Activated CD4-positive, alpha-beta T cell treated with anti-CD3 and anti-CD28 coated beads, Interleukin-2, Interleukin-4, amounts not matched to agents 100 ng/mL and 50 ng/mL, durations not matched to agents 16 hours and 8 hours (primary cell): ENCODE data around the gene SENP3.

Experiments used
- DNase-seq: peaks from one replicate; pipeline ENCODE4 v3.0.0-alpha.2; 2020; ENCODE audit warnings: low spot score

Gene SENP3

GRCh38 chr17:7561589-7562207 is at the start of gene SENP3:
Gene SENP3, plus strand, starts transcription at chr17:7561919. Its CDS starts 1,158 bp downstream, at chr17:7563077.
- peak; percentile 91 for DNase-seq

GRCh38 chr17:7512105-7512504 is 49.6 kb upstream of the SENP3 start:
- DNase-seq: no peak

DNA sequence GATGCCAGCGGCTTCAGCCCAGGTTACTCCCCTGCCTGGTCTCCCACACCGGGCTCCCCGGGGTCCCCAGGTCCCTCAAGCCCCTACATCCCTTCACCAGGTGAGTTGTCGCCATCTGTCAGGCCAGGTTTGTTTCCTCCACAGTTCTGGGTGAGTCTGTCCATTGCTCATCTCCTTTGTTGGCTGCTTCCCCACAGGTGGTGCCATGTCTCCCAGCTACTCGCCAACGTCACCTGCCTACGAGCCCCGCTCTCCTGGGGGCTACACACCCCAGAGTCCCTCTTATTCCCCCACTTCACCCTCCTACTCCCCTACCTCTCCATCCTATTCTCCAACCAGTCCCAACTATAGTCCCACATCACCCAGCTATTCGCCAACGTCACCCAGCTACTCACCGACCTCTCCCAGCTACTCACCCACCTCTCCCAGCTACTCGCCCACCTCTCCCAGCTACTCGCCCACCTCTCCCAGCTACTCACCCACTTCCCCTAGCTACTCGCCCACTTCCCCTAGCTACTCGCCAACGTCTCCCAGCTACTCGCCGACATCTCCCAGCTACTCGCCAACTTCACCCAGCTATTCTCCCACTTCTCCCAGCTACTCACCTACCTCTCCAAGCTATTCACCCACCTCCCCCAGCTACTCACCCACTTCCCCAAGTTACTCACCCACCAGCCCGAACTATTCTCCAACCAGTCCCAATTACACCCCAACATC is 48.7 kb upstream of the SENP3 start:
- DNase-seq: no peak

DNA sequence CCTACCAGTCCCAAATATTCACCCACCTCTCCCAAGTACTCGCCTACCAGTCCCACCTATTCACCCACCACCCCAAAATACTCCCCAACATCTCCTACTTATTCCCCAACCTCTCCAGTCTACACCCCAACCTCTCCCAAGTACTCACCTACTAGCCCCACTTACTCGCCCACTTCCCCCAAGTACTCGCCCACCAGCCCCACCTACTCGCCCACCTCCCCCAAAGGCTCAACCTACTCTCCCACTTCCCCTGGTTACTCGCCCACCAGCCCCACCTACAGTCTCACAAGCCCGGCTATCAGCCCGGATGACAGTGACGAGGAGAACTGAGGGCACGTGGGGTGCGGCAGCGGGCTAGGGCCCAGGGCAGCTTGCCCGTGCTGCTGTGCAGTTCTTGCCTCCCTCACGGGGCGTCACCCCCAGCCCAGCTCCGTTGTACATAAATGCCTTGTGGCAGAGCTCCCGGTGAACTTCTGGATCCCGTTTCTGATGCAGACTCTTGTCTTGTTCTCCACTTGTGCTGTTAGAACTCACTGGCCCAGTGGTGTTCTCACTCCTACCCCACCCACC is 47.8 kb upstream of the SENP3 start:
- DNase-seq: no peak

DNA sequence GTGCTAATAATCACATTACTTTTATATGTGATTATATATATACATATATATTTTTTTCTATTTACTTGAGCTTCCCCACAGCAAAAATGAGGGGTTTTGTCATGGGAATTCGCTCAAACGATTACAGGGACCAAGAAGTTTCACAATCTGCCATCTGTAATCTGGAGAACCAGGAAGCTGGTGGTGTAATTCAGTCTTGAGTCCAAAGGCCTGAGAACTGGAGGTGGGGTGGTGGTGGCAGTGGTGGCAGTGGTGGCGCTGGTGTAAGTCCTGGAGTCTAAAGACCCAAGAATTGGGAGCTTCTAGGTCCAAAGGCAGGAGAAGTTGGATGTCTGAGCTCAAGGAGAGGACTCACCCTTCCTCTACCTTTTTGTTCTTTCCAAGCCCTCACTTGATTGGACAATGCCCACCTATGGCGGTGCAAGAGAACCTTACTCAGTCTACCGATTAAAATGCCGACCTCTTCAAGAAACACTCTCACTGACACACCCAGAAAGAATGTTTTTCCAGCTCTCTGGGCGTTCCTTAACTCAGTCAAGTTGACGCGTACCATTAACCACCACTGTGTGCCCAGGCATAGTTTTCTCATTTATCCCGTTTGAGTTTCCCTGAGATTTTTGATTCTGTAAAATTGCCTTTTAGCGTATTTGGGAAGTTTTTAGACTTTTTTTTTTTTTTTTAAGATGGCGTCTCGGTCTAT is 45.7 kb upstream of the SENP3 start:
- DNase-seq: no peak

DNA sequence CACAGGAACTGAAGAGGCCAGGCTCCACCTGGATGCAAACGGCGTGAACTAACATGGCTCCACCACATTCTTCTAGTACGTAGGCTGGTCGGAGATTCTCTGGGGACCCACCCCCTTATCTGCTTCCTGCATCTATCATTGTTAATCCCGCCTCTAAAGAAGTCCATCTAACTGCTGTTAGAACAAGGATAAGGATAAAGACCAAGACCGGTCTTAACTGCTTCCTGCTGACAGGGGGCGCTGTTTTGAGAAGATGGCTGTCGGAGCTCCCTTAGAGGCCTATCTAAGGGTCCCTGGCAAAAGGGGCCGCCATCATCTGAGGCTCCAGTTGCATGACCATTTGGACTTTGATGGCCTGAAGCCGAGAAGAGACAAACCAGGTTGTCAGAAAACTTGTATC is 38.7 kb upstream of the SENP3 start:
- peak; percentile 25 for DNase-seq

DNA sequence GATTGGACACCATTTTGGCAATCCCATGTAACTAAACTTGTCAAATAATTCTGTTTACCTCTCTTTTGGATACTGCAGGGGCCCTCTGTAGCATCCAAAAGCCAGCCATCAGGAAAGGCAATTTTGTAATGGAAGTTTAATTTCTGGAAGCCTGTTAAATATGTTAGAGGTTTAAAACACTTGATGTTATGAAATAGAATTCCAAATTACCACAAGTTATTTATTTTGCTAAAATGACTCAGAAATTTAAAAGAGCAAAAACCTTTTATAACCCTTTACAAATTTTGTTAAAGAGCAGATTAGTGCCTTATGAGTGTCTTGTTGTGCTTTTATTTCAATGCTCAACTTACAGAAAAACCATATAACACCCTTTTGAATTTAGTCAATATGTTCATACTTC is 32.9 kb upstream of the SENP3 start:
- no peak for DNase-seq

DNA sequence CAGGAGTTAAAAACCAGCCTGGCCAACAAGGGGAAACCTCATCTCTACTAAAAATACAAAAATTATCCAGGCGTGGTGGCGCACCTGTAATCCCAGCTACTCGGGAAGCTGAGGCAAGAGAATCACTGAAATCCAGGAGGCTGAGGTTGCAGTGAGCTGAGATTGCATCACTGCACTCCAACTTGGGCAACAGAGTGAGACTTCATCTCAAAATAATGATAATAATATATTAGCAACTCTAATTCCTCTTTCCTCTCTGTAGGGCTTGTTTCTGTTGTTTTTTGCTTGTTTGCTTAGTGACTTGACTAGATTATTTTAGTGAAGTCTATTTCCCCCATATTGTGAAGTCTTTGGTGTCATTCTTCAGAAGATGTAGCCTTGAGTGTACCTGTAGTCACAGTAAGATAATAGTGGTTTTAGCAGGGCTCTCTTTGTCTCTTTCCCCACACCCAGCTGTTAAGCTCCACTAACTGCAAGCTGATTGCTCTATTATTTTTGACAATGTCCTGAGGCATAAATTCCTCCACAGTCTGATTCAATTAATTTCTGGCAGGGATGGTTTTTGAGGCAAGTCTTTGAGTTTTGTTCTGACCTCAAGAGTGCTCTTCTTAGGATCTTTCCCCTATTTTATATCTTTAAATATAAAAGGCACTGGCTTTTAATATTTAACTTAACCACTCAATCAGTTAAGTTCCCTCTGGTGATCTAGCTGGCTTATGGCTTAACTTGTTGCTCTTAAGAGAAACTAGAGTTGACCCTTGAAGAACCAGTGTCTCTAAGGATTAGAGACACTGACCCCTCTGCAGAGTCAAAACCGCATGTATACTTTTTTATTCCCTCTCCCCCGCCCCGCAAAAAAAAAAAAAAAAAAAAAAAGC is 31.5 kb upstream of the SENP3 start:
- no peak for DNase-seq

DNA sequence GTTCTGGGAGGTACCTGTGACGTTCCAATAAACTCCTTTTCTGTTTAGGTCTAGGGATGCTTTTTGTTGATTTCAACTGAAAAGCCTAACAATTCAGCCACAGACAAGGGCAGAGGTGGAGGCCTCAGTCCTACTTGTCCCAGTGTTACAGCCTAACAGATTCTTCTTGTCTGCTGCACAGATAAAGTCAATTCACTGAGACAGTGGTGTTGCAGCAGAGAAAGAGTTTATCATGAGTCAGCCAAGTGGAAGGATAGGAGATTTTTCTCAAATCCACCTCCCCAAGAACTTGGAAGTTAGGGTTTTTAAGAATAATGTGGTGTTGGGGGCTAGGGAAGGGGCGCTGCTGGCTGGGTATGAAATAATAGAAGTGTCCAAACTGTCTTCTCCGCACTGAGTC is 23.7 kb upstream of the SENP3 start:
- DNase-seq: no peak

DNA sequence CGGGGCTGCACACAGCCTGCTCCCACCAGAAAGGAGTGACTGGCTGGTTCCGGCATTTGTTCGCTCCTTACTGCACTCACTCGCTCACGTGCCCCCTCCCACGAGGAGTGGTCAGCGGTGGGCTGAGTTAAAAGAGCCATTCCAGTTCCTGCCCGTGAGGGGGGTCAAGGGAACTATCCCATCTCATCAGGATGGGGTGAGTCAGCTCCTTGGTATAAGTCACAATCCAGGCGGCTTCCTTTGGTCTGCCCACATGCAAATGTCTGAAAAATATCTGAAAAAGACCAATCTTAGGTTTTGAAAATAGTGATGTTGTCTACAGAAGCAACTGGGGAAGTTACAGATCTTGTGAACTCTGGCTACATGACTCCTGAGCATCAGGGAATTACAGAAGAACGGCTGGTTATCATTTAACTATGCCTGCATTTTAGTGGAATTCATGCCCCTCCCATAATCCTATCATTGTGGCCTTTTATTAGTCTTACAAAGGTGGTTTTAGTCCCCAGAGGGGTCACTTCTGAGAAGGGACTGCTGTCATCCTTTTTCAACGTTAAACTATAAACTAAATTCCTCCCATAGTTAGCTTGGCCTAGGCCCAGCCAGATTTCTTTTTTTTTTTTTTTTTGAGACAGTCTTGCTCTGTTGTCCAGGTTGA is 22.7 kb upstream of the SENP3 start:
- DNase-seq: no peak

- no peak for DNase-seq
These were observed 20.6 kb upstream of the SENP3 start for GRCh38 chr17:7541074-7541621.

DNA sequence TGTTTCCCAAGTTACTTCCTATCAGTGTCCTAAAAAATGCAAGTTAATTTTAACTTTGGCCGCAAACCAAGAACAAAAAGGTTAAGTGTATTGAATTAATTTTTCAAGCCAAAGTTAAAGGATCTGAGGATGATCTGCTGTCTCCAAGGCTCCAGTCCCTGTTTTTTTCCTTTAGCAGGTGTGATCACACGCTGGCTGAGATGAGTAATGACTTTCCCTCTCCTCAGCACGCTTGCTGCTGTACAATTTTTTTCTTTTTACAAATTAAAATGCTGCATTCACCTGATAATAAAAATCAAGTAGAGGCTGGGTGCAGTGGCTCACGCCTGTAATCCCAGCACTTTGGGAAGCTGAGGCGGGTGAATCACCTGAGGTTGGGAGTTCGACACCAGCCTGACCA is 16.8 kb upstream of the SENP3 start:
- no peak for DNase-seq

DNA sequence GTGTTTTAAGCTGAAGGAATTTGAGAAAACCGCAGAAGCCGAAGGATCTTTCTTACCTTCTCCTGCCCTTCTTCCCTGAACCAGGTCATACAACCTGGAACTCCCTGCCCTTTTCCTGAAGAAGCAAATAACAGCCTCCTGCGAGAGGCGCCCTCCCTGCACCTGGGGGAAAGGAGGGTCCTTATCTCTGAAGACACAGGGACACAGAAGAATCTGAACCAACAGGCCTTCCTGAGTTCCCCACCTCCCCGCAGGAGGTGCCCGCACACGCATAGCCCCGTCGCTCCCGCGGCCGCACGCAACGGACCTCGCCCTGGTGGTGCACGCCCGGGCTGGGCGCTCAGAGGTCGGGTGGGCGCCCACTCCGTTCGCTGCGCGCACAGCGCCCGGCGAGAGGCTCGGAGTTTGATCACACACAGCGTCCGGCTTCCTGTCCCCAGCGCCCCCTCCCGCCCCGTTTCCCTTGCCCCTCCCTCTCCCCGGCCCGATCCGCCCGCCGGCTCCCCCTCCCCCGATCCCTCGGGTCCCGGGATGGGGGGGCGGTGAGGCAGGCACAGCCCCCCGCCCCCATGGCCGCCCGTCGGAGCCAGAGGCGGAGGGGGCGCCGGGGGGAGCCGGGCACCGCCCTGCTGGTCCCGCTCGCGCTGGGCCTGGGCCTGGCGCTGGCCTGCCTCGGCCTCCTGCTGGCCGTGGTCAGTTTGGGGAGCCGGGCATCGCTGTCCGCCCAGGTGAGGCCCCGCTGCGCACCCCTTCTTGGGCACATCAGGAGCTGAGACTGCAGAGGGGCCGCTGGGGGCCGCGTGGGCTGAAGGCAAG is 12.9 kb upstream of the SENP3 start, which contains the start of gene TNFSF12:
Gene TNFSF12, plus strand, starts transcription at position 474 of the 816 bp plus-strand sequence. Its CDS starts 96 bp downstream, at position 570.
- peak; percentile 56 for DNase-seq

- DNase-seq: peak; percentile 42
These were observed 12.2 kb upstream of the SENP3 start for GRCh38 chr17:7549401-7550055.

GRCh38 chr17:7550344-7550743 is 11.4 kb upstream of the SENP3 start:
- no peak for DNase-seq

GRCh38 chr17:7551396-7551795 is 10.3 kb upstream of the SENP3 start:
- DNase-seq: no peak

DNA sequence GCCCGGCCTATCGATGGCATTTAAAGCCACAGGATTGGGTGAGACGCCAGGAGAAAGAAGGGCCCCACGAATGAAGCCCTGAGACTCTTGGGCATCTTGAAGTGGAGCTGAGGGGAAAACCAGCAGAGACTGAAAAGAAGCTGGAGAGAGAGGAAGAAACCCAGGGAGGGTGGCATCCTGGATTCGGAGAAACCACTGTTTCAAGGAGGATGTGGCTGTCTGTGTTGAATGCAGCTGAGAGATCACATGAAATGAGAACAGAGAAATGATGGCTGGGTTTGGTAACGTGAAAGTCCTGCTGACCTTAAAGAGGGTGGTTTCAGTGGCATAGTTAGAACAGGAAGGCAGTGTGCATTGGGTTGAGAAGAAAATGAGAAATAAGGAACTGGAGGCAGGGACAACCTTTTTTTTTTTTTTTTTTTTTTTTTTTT is 9.1 kb upstream of the SENP3 start:
- DNase-seq: peak; percentile 87

- no peak for DNase-seq
These were observed 8.4 kb upstream of the SENP3 start for GRCh38 chr17:7553356-7553755.

- DNase-seq: no peak
These were observed 6.3 kb upstream of the SENP3 start for GRCh38 chr17:7555320-7555948.
